ENCODE measurements around the gene ACTC1.

Gene ACTC1

DNA sequence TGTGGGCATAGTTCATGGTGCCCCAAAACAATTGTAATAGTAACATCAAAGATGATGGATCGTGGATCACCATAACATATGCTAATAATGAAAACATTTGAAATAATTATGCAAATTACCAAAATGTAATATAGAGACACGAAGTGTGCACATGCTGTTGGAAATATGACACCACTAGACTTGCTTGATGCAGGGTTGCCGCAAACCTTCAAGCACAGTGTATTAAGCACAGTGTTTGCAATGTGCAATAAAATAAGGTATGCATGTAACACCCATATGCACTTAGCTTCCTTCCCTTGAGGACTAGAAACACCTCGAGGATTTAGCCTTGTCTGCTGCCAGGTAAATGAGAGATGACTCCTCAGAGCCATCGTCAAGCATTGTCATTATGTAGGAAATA lies 29.6 kb downstream of the ACTC1 start:
- ATAC-seq (ENCODE audit: insufficient read depth, low read depth) (no peak), DNase-seq (no peak)
- Histone ChIP-seq H3K9me3 (ENCODE audit: insufficient read depth, low read length, severe bottlenecking) (no peaks in the 10 kb centered on the region), H3K27me3 (ENCODE audit: insufficient read depth, low read length, poor library complexity) (peaks cover 2% of the 10 kb centered on the region), H3K4me1 (ENCODE audit: insufficient read depth, low read length) (no peaks in the 10 kb centered on the region), H4K20me1 (ENCODE audit: insufficient read depth, low read length) (no peaks in the 10 kb centered on the region), H2AFZ (ENCODE audit: low read depth, low read length) (no peak overlapping the region), H3K4me2 (ENCODE audit: insufficient read depth, low read length) (no peak overlapping the region), H3K9ac (ENCODE audit: low read depth, low read length) (no peak overlapping the region), H3K79me2 (ENCODE audit: insufficient read depth, low read length) (no peaks in the 10 kb centered on the region), H3K27ac (ENCODE audit: low read length) (no peak overlapping the region), H3K36me3 (ENCODE audit: insufficient read depth, low read length) (no peaks in the 10 kb centered on the region), H3K4me3 (ENCODE audit: low read depth in 1 of 2, low read length in 2 of 2) (no peak overlapping the region)
- TF ChIP-seq CTCF (IDR thresholded peaks at IDR 0.05; ENCODE audit: borderline replicate concordance, extremely low read depth, low read length, poor library complexity, severe bottlenecking) (no peak), EZH2 (IDR thresholded peaks at IDR 0.05; ENCODE audit: borderline replicate concordance, low read depth, low read length, severe bottlenecking) (no peak)

GRCh38 chr15:34760909-34761308 lies 34.4 kb downstream of the ACTC1 start:
- DNase-seq (no peak), ATAC-seq (ENCODE audit: insufficient read depth, low read depth) (no peak)
- Histone ChIP-seq H3K4me3 (ENCODE audit: low read depth in 1 of 2, low read length in 2 of 2) (no peak overlapping the region), H3K36me3 (ENCODE audit: insufficient read depth, low read length) (no peaks in the 10 kb centered on the region), H3K79me2 (ENCODE audit: insufficient read depth, low read length) (no peaks in the 10 kb centered on the region), H3K27ac (ENCODE audit: low read length) (no peak overlapping the region), H4K20me1 (ENCODE audit: insufficient read depth, low read length) (no peaks in the 10 kb centered on the region), H2AFZ (ENCODE audit: low read depth, low read length) (no peak overlapping the region), H3K9me3 (ENCODE audit: insufficient read depth, low read length, severe bottlenecking) (no peaks in the 10 kb centered on the region), H3K9ac (ENCODE audit: low read depth, low read length) (no peak overlapping the region), H3K27me3 (ENCODE audit: insufficient read depth, low read length, poor library complexity) (no peaks in the 10 kb centered on the region), H3K4me1 (ENCODE audit: insufficient read depth, low read length) (no peaks in the 10 kb centered on the region), H3K4me2 (ENCODE audit: insufficient read depth, low read length) (no peak overlapping the region)
- TF ChIP-seq CTCF (IDR thresholded peaks at IDR 0.05; ENCODE audit: borderline replicate concordance, extremely low read depth, low read length, poor library complexity, severe bottlenecking) (no peak), EZH2 (IDR thresholded peaks at IDR 0.05; ENCODE audit: borderline replicate concordance, low read depth, low read length, severe bottlenecking) (no peak)

DNA sequence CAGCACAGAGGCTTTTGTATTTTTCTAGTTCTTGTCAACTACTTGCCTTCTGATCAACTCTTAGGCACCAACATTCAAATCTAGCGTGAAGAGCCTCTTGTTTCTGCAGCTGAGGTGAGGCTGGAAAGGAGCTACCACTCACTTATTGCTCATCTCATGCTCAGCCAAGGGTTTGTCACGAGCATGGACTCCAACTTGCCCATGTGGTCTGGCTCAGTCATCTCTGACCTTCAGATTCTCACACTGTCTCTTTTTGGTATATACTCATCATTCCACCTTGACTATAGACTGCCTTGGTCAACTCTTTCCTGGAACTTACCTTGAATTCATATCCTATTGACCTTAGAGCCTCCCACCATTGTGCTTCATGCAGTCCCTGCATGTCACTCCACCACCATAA lies 35.4 kb downstream of the ACTC1 start:
- Histone ChIP-seq H4K20me1 (ENCODE audit: insufficient read depth, low read length) (no peaks in the 10 kb centered on the region), H3K79me2 (ENCODE audit: insufficient read depth, low read length) (no peaks in the 10 kb centered on the region), H2AFZ (ENCODE audit: low read depth, low read length) (no peak overlapping the region), H3K27me3 (ENCODE audit: insufficient read depth, low read length, poor library complexity) (no peaks in the 10 kb centered on the region), H3K9me3 (ENCODE audit: insufficient read depth, low read length, severe bottlenecking) (no peaks in the 10 kb centered on the region), H3K4me1 (ENCODE audit: insufficient read depth, low read length) (no peaks in the 10 kb centered on the region), H3K4me3 (ENCODE audit: low read depth in 1 of 2, low read length in 2 of 2) (no peak overlapping the region), H3K4me2 (ENCODE audit: insufficient read depth, low read length) (no peak overlapping the region), H3K36me3 (ENCODE audit: insufficient read depth, low read length) (no peaks in the 10 kb centered on the region), H3K9ac (ENCODE audit: low read depth, low read length) (no peak overlapping the region), H3K27ac (ENCODE audit: low read length) (no peak overlapping the region)
- ATAC-seq (ENCODE audit: insufficient read depth, low read depth) (no peak), DNase-seq (no peak)
- TF ChIP-seq CTCF (IDR thresholded peaks at IDR 0.05; ENCODE audit: borderline replicate concordance, extremely low read depth, low read length, poor library complexity, severe bottlenecking) (no peak), EZH2 (IDR thresholded peaks at IDR 0.05; ENCODE audit: borderline replicate concordance, low read depth, low read length, severe bottlenecking) (no peak)

DNA sequence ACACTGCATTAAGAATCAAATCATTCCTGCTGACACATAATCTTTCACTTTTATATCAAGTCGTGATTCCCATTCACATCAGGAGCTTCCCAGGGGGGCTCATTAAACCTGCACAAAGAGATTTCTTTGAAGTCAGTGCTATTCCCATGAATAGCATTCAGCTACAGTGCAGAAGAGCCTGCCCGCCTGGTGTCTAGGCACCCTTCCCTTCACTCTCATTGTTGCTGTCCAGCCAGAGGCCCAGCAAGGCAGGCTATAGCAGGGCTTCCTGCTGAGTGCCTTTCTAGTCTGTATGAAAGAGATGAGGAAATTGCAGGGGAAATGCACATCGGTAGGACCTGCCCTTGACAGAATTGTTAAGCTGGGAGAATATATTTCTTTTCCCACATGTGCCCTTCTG lies 36.0 kb downstream of the ACTC1 start:
- H2AFZ ChIP-seq (ENCODE audit: low read depth, low read length): no peak overlapping the region
- no peaks in the 10 kb centered on the region for H3K9me3 ChIP-seq (ENCODE audit: insufficient read depth, low read length, severe bottlenecking)
- H3K27ac ChIP-seq (ENCODE audit: low read length): no peak overlapping the region
- H3K79me2 ChIP-seq (ENCODE audit: insufficient read depth, low read length): no peaks in the 10 kb centered on the region
- no peaks in the 10 kb centered on the region for H3K36me3 ChIP-seq (ENCODE audit: insufficient read depth, low read length)
- no peaks in the 10 kb centered on the region for H3K4me1 ChIP-seq (ENCODE audit: insufficient read depth, low read length)
- H3K27me3 ChIP-seq (ENCODE audit: insufficient read depth, low read length, poor library complexity): no peaks in the 10 kb centered on the region
- H3K9ac ChIP-seq (ENCODE audit: low read depth, low read length): no peak overlapping the region
- no peak for TF ChIP-seq CTCF (IDR thresholded peaks at IDR 0.05; ENCODE audit: borderline replicate concordance, extremely low read depth, low read length, poor library complexity, severe bottlenecking)
- H3K4me3 ChIP-seq (ENCODE audit: low read depth in 1 of 2, low read length in 2 of 2): no peak overlapping the region
- H4K20me1 ChIP-seq (ENCODE audit: insufficient read depth, low read length): no peaks in the 10 kb centered on the region
- ATAC-seq (ENCODE audit: insufficient read depth, low read depth) (no peak), DNase-seq (no peak)
- H3K4me2 ChIP-seq (ENCODE audit: insufficient read depth, low read length): no peak overlapping the region

Data from DND-41 (cell line).